GM06990 (cell line): ENCODE measurements around the gene FAM118B.

Source experiments
- DNase-seq: peaks from one replicate; pipeline ENCODE4 v3.0.0-alpha.2; 2011; ENCODE audit not compliant: insufficient read length; ENCODE audit errors: extremely low read depth
- H3K27me3 ChIP-seq: replicated peaks from 2 replicates; pipeline ENCODE4 v1.6.0; 2011; ENCODE audit warnings: low read length; ENCODE audit not compliant: control insufficient read depth, insufficient read depth
- H3K36me3 ChIP-seq: 2 replicates; pipeline ENCODE4 v1.5.1; 2011; ENCODE audit warnings: low read length; ENCODE audit not compliant: control insufficient read depth, insufficient read depth
- H3K4me3 ChIP-seq: replicated peaks from 2 replicates; pipeline ENCODE4 v1.5.1; 2011; ENCODE audit warnings: low read depth, mild to moderate bottlenecking, control low read depth, low read length
- CTCF ChIP-seq: IDR thresholded peaks from 2 replicates; pipeline ENCODE4 v1.5.1; 2011; ENCODE audit warnings: low read length, control low read depth, mild to moderate bottlenecking, inconsistent platforms; ENCODE audit not compliant: insufficient read depth, poor library complexity, severe bottlenecking

The FAM118B gene

GRCh38 chr11:126164781-126165180 lies 46.8 kb upstream of the FAM118B start:
- H3K4me3 ChIP-seq, result no peak overlapping the region
- no peak for DNase-seq
- H3K27me3 ChIP-seq, result no peaks in the 10 kb centered on the region; the same call in 1 of the 2 replicates
- no peak for TF ChIP-seq CTCF
- H3K36me3 ChIP-seq, result no peaks in the 10 kb centered on the region

- no peaks in the 10 kb centered on the region for H3K36me3 ChIP-seq
- TF ChIP-seq CTCF, result no peak
- no peak for DNase-seq
- no peaks in the 10 kb centered on the region; the same call in 1 of the 2 replicates for H3K27me3 ChIP-seq
- H3K4me3 ChIP-seq, result no peak overlapping the region
These were observed 46.3 kb upstream of the FAM118B start for GRCh38 chr11:126165311-126165720.

- Histone ChIP-seq H3K4me3 (no peak overlapping the region), H3K27me3 (no peaks in the 10 kb centered on the region; the same call in 1 of the 2 replicates), H3K36me3 (no peaks in the 10 kb centered on the region)
- no peak for DNase-seq
- TF ChIP-seq CTCF, result no peak
These were observed 45.8 kb upstream of the FAM118B start for GRCh38 chr11:126165757-126166156.

DNA sequence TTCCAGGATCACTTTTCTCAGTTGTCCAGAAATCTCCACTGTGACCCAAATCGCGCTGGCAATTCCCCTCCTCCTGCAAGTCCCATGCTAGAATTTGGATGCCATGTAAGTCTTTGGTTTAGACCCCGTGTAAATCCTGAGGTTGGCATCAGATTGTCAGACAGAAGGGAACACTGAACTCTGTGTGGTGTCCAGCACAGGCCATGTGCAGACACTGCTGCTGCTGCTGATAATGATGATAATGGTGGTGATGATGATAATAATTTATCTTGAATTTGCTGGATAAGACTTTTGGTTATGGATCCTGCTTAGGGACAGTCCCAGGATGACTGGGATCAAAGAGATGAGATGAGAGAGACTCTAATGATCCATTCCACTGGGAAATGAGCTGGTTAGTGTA lies 45.2 kb upstream of the FAM118B start:
- no peak for DNase-seq
- Histone ChIP-seq H3K27me3 (no peaks in the 10 kb centered on the region), H3K4me3 (no peak overlapping the region), H3K36me3 (no peaks in the 10 kb centered on the region)
- no peak for TF ChIP-seq CTCF

- no peak overlapping the region for H3K4me3 ChIP-seq
- H3K27me3 ChIP-seq, result no peaks in the 10 kb centered on the region
- DNase-seq, result no peak
- no peaks in the 10 kb centered on the region for H3K36me3 ChIP-seq
- TF ChIP-seq CTCF, result no peak
These were observed 44.1 kb upstream of the FAM118B start for GRCh38 chr11:126167488-126167887.

GRCh38 chr11:126169291-126169690 lies 42.3 kb upstream of the FAM118B start:
- TF ChIP-seq CTCF, result no peak
- no peak for DNase-seq
- Histone ChIP-seq H3K4me3 (no peak overlapping the region), H3K36me3 (no peaks in the 10 kb centered on the region), H3K27me3 (no peaks in the 10 kb centered on the region)
